Mesenchymal stem cell (in vitro differentiated cells and primary cell): Measurements from ENCODE around the gene TMEM11. TPM values are rescaled to one million over a fixed set of nuclear protein-coding genes. Genes with fewer than 3 reads are reported as not detected.

Source experiments
- DNase-seq: peaks from one replicate; pipeline ENCODE4 v3.0.0-alpha.2; 2013
- H2AFZ ChIP-seq: one replicate; pipeline ENCODE4 v1.6.1; 2013; ENCODE audit warnings: low read depth, mild to moderate bottlenecking, control low read depth, inconsistent platforms, low read length, moderate library complexity
- H2AK5ac ChIP-seq: 2 replicates; pipeline ENCODE4 v1.6.1; 2013; ENCODE audit warnings: low read length, moderate library complexity, mild to moderate bottlenecking, inconsistent platforms; ENCODE audit not compliant: severe bottlenecking
- H2BK120ac ChIP-seq: one replicate; pipeline ENCODE4 v1.6.1; 2013; ENCODE audit warnings: low read depth, mild to moderate bottlenecking, inconsistent platforms, low read length, moderate library complexity
- H2BK12ac ChIP-seq, 2 experiments: one replicate each; pipeline ENCODE4 v1.6.1; 2013; ENCODE audit warnings: inconsistent platforms in 2 of 2, low read length in 2 of 2, mild to moderate bottlenecking in 2 of 2, moderate library complexity in 2 of 2, control low read depth in 1 of 2
- H2BK15ac ChIP-seq: one replicate; pipeline ENCODE4 v1.6.1; 2013; ENCODE audit warnings: mild to moderate bottlenecking, low read depth, inconsistent platforms; ENCODE audit not compliant: poor library complexity, severe bottlenecking
- H2BK5ac ChIP-seq: 2 replicates; pipeline ENCODE4 v1.6.1; 2013; ENCODE audit warnings: low read depth, mild to moderate bottlenecking, low read length, control low read depth, inconsistent platforms; ENCODE audit not compliant: poor library complexity, severe bottlenecking
- H3K14ac ChIP-seq, 2 experiments: one replicate each; pipeline ENCODE4 v1.6.1; 2013; ENCODE audit warnings: inconsistent platforms in 2 of 2, low read length in 2 of 2, control low read depth in 1 of 2, mild to moderate bottlenecking in 1 of 2, moderate library complexity in 1 of 2
- H3K18ac ChIP-seq, 2 experiments: one replicate each; pipeline ENCODE4 v1.6.1; 2013; ENCODE audit warnings: inconsistent platforms in 2 of 2, low read length in 2 of 2, control low read depth in 1 of 2, low read depth in 1 of 2, mild to moderate bottlenecking in 1 of 2
- H3K23ac ChIP-seq, 2 experiments: one replicate each; pipeline ENCODE4 v1.6.1; 2013; ENCODE audit warnings: inconsistent platforms in 2 of 2, low read length in 2 of 2, mild to moderate bottlenecking in 2 of 2, moderate library complexity in 2 of 2, control low read depth in 1 of 2
- H3K27ac ChIP-seq: 2 replicates; pipeline ENCODE4 v1.5.1; 2013; ENCODE audit warnings: mild to moderate bottlenecking, moderate library complexity, low read length, control low read depth, inconsistent platforms; ENCODE audit not compliant: poor library complexity, severe bottlenecking
- H3K27me3 ChIP-seq, 2 experiments: 2 replicates each; pipeline versions ENCODE4 v1.6.1 to v1.7.0; 2013; ENCODE audit warnings: low read length in 2 of 2, mild to moderate bottlenecking in 2 of 2, moderate library complexity in 2 of 2, control low read depth in 1 of 2, inconsistent platforms in 1 of 2; ENCODE audit not compliant: control insufficient read depth in 1 of 2, insufficient read depth in 1 of 2
- H3K36me3 ChIP-seq, 2 experiments: 2 replicates each; pipeline versions ENCODE4 v1.6.1 to v1.7.0; 2013; ENCODE audit warnings: low read length in 2 of 2, control low read depth in 1 of 2, inconsistent platforms in 1 of 2, low read depth in 1 of 2, mild to moderate bottlenecking in 1 of 2; ENCODE audit not compliant: insufficient read depth in 2 of 2, control insufficient read depth in 1 of 2
- H3K4ac ChIP-seq, 2 experiments: one replicate each; pipeline ENCODE4 v1.6.1; 2013; ENCODE audit warnings: inconsistent platforms in 2 of 2, low read length in 2 of 2, mild to moderate bottlenecking in 2 of 2, moderate library complexity in 2 of 2, control low read depth in 1 of 2, low read depth in 1 of 2
- H3K4me1 ChIP-seq: 2 replicates; pipeline ENCODE4 v1.6.1; 2013; ENCODE audit warnings: low read depth, low read length, control low read depth; ENCODE audit not compliant: control insufficient read depth, insufficient read depth
- H3K4me2 ChIP-seq: 2 replicates; pipeline ENCODE4 v1.6.1; 2013; ENCODE audit warnings: low read length, mild to moderate bottlenecking, inconsistent platforms; ENCODE audit not compliant: poor library complexity, severe bottlenecking
- H3K4me3 ChIP-seq, 2 experiments: 2 replicates each; pipeline versions ENCODE4 v1.5.1 to v1.7.0; 2013; ENCODE audit warnings: low read length in 2 of 2, mild to moderate bottlenecking in 2 of 2, control low read depth in 1 of 2, low read depth in 1 of 2; ENCODE audit not compliant: insufficient read depth in 1 of 2
- H3K79me1 ChIP-seq: replicated peaks from 2 replicates; pipeline ENCODE4 v1.6.1; 2013; ENCODE audit warnings: mild to moderate bottlenecking, control low read depth, low read length, inconsistent platforms; ENCODE audit not compliant: poor library complexity, severe bottlenecking
- H3K9ac ChIP-seq: 2 replicates; pipeline ENCODE4 v1.7.0; 2013; ENCODE audit warnings: mild to moderate bottlenecking, low read length, moderate library complexity
- H3K9me3 ChIP-seq: 2 replicates; pipeline ENCODE4 v1.7.0; 2013; ENCODE audit warnings: mild to moderate bottlenecking, low read length; ENCODE audit not compliant: control insufficient read depth
- H4K8ac ChIP-seq: one replicate; pipeline ENCODE4 v1.6.1; 2013; ENCODE audit warnings: inconsistent platforms, mild to moderate bottlenecking, low read length, moderate library complexity
- H4K91ac ChIP-seq: one replicate; pipeline ENCODE4 v1.6.1; 2013; ENCODE audit warnings: mild to moderate bottlenecking, low read length, inconsistent platforms
- WGBS: methylation state at CpG from one replicate; pipeline ENCODE4 v1.1.7; 2013; ENCODE audit warnings: mixed read lengths; 5-methylcytosine and 5-hydroxymethylcytosine counted together
- small RNA-seq: library from polyadenylated mRNA; stranded (forward); fragments of <200 nt; extraction: miRNeasy Mini kit (QIAGEN cat#:217004); gene quantifications from one replicate; pipeline ENCODE3, GENCODE V24; 2013; ENCODE audit warnings: low read depth

The TMEM11 gene

DNA sequence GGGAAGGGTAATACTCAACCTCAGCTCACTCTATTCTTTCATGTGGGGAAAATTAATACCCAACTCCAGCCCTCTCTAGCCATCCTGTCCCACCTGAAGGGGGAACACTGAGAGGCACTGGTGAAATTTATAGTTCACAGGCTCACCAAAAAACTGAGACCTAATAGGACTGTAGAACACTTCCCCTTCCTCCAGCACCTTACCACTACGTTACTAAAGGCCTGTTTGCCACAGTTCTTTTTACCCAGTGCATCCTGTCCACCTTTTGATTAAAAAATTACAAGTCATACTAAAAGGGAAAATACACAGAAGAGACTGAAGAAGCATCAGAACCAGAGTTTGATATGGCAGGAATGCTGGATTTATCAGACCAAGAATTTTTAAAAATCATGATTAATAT is 61.2 kb downstream of the TMEM11 start:
- H3K79me1 ChIP-seq, result peaks cover 9% of the 10 kb centered on the region
- H3K27ac ChIP-seq, result no peak overlapping the region
- H3K18ac ChIP-seq, result no peak overlapping the region
- no peak overlapping the region for H3K4me2 ChIP-seq
- H4K8ac ChIP-seq, result no peak overlapping the region
- H2BK12ac ChIP-seq, result no peak overlapping the region
- H3K9me3 ChIP-seq, result peaks cover 14% of the 10 kb centered on the region
- H2AK5ac ChIP-seq, result no peak overlapping the region
- H3K14ac ChIP-seq, result no peak overlapping the region
- no peak overlapping the region for H2BK15ac ChIP-seq
- no peak for DNase-seq
- no peak overlapping the region for H3K23ac ChIP-seq
- no peak overlapping the region for H3K9ac ChIP-seq
- no peaks in the 10 kb centered on the region for H3K36me3 ChIP-seq
- WGBS, result no CpG with 5 or more reads among the region's 1 CpG
- no peak overlapping the region for H2BK5ac ChIP-seq
- H3K27me3 ChIP-seq, result no peaks in the 10 kb centered on the region
- H4K91ac ChIP-seq, result no peak overlapping the region
- no peak overlapping the region for H2BK120ac ChIP-seq
- H2AFZ ChIP-seq, result no peak overlapping the region
- H3K4me1 ChIP-seq, result no peaks in the 10 kb centered on the region
- H3K4ac ChIP-seq, result no peak overlapping the region
- no peak overlapping the region for H3K4me3 ChIP-seq

DNA sequence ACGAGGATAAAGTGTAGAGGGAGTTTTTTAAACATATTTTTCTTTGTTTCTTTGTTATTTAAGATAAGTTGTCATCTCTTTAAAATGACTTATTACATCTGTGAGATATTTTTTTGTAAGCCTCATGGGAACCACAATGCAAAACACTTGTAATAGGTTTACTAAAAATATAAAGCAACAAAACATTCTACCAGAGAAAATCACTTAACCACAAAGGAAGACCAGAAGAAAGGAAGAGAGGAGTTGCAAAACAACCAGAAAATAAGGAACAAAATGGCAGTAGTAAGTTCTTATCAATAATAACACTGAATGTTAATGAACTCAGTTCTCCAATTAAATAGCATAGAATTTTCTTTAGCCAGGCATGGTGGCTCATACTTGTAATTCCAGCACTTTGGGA is 64.3 kb downstream of the TMEM11 start:
- H2AK5ac ChIP-seq, result no peak overlapping the region
- no peak overlapping the region for H3K4me3 ChIP-seq
- no peak overlapping the region for H2BK15ac ChIP-seq
- DNase-seq, result no peak
- no CpG with 5 or more reads among the region's 1 CpG for WGBS
- no peak overlapping the region for H2BK120ac ChIP-seq
- no peak overlapping the region for H4K91ac ChIP-seq
- no peak overlapping the region for H2BK5ac ChIP-seq
- H3K14ac ChIP-seq, result no peak overlapping the region
- H3K9ac ChIP-seq, result no peak overlapping the region
- no peak overlapping the region for H3K18ac ChIP-seq
- peaks cover 9% of the 10 kb centered on the region for H3K79me1 ChIP-seq
- no peaks in the 10 kb centered on the region for H3K36me3 ChIP-seq
- no peak overlapping the region for H2AFZ ChIP-seq
- no peak overlapping the region for H4K8ac ChIP-seq
- no peak overlapping the region for H3K4me2 ChIP-seq
- no peak overlapping the region for H2BK12ac ChIP-seq
- H3K4ac ChIP-seq, result no peak overlapping the region
- no peak overlapping the region for H3K27ac ChIP-seq
- no peak overlapping the region for H3K23ac ChIP-seq
- no peaks in the 10 kb centered on the region for H3K27me3 ChIP-seq
- H3K9me3 ChIP-seq, result no peaks in the 10 kb centered on the region
- no peaks in the 10 kb centered on the region for H3K4me1 ChIP-seq

Small RNA genes lying within 50 kb of the gene (small RNA-seq; reads per million reads assigned to genes)
- not detected for gene RN7SL426P
